Activated CD4-positive, alpha-beta T cell treated with anti-CD3 and anti-CD28 coated beads, Interleukin-2, amount 50 U/mL, for 1 hour (primary cell): ENCODE measurements around the gene FOXP1.

Experiments
- DNase-seq: peaks from one replicate; pipeline ENCODE4 v3.0.0-alpha.2; 2020

Gene FOXP1

DNA sequence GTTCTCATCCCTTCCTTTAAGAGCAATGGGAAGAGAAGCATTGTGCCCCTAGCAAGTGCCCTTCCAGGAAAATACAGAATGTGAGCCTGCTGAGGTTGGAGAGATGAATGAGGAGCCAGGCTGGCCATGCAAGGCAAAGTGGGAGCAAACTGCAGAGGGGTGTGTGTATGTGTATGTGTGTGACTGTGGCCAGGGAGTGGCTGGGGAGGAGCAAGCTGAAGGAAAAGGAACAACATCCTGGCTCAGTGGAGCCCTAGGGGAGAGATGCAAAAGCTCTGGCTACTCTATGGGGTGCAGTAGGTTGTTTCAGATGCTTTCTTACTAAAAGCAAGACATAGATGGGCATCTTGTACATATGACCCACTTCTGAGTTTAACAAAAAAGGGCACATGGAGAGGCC lies 20.6 kb downstream of the FOXP1 start:
- DNase-seq, result no peak

- DNase-seq, result no peak
Measured at GRCh38 chr3:71560665-71561064, 22.9 kb downstream of the FOXP1 start.

DNA sequence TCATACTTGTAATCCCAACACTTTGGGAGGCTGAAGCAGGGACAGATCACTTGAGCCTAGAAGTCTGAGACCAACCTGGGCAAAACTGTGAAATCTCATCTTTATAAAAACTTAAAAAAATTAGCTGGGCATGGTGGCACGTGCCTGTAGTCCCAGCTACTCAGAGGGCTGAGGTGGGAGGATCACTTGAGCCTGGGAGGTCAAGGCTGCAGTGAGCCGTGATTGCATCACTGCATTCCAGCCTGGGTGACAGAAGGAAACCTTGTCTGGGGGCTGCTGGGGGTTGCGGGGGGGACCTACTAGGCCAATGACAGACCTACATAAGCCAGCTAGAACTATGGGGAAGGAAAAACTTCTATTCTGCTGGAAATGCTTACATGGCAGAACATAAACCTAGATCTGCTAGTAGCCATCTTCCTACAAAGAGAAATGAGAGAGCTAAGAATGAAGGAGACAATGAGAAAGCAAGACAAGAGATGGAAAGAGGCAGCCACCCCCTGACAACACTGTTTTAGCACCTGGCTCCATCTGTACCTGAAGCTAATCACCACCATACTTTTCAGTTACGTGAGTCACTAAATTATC lies 23.9 kb downstream of the FOXP1 start:
- no peak for DNase-seq

DNA sequence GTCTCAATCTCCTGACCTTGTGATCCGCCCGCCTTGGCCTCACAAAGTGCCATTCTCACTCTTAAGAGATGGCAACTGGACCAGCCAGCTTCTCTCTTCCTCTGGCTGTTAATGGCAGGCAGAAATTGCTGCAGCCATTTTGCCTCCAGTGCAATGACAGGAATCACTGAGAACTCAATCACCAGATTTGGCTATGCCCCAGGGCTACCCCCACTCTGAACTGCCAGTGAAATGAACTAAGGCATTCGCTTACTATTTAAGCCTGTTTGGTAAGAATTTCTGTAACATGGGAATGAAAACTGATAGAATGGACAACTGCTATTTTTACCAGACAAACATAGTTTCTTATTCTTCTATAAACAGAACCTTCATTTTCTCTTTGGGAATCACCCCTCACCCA lies 24.5 kb downstream of the FOXP1 start:
- no peak for DNase-seq

- no peak for DNase-seq
Measured at GRCh38 chr3:71554649-71555048, 28.9 kb downstream of the FOXP1 start.

DNA sequence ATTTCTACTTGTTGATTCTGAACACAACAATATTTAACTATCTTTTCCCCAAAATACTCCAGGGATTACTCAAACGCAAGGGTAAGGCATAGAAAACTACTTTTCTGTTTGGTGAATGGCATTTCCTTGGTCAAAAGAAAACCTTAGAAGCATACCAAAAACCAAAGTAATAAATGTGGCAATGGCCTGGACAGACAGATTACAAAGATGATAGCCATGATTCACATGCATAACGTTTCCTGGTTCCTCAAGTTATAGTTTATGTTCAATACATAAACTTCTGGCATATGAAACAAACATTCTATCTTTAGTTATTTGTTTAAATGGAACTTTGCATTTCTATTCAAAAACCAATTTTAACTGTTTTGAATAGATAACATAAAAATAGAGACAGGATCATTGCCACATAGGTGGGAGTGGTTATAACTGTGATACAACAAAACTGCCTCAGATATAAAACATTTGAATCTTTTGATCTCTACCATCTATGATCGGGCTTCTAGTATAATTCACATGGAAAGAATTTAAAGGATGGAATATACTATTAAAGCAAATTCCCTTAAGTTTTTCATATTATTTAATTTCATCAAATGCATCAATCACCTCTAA lies 32.1 kb downstream of the FOXP1 start:
- no peak for DNase-seq

- no peak for DNase-seq
Measured at GRCh38 chr3:71549951-71550350, 33.6 kb downstream of the FOXP1 start.

DNA sequence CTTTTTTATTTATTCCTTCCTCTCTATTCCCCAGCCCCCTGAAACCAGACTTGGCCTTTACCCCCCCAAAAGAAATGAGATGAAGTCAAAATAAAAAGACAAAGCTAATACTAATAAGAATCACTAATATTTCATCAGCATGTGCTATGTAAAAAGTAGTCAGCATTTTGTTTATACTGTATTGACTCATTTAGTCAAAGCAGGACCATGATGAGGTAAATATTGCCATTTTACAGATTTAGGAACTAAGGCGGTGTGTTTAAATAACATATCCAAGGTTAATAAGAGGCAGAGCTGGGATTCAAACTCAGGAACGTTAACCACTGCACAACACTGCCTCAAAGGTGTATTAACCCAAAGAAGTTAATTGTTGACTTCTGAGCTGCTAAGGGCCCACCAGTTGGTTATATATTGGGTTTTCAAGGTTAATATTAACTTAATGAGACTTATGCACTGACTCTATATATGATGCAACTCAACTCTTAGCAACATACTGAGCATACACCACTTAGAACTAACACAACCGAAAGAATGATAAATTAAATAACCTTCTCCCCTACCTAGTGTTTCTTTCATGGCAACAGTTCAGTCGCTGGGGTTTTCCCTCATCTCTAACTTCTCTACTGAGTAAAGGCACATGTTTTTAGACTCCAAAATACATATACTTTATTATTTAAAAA lies 34.7 kb downstream of the FOXP1 start:
- no peak for DNase-seq

GRCh38 chr3:71547249-71548198 lies 36.0 kb downstream of the FOXP1 start:
- no peak for DNase-seq

- no peak for DNase-seq
Measured at GRCh38 chr3:71546821-71547220, 36.7 kb downstream of the FOXP1 start.

DNA sequence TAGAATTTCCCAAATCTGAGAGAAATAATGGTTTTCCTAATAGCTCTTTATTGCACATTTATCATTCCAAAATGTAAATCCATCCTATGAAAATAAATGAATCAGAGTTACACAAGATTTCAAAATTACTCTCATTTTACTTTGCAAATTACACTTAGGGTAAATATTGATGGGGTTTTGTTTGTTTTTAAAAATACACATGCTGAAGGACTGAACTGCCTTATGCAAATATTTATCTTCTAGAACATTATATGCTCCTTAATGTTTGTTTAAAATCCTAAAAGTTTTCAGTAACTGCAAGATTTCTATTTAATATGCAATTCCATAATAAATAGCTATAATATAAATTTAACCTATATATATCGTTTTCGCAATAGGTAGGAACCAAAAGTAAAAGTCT lies 38.2 kb downstream of the FOXP1 start:
- no peak for DNase-seq

DNA sequence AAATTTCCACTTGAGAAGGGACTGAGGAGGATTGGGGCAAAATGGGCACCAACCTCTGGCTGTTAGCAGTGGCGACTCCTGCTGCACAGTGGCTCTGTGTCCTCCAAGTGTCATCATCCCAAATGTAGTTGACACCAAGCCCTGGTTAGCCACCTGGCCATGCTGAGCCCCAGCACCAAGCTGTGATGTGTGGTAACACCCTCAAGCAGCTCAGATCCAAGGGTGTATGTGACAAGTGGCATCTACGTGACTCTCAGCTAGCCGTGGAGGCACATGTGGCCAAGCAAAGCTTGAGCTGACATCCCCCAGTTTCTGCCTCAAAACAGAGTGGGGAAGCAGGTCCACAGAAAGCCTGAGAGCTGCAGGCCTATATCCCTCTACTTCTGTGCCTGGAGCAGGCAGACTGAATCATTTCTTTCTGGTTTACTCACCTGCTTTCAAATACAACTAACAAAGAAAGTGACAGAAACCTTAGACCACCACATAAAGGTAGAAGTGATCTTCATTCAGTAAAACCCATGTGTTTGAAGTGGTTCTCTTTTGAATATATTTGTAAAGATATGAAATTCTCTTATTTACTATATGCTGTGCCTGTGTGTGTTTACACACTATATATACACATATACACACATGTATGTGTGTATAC lies 40.0 kb downstream of the FOXP1 start:
- no peak for DNase-seq

GRCh38 chr3:71542521-71543370 lies 40.8 kb downstream of the FOXP1 start:
- no peak for DNase-seq

DNA sequence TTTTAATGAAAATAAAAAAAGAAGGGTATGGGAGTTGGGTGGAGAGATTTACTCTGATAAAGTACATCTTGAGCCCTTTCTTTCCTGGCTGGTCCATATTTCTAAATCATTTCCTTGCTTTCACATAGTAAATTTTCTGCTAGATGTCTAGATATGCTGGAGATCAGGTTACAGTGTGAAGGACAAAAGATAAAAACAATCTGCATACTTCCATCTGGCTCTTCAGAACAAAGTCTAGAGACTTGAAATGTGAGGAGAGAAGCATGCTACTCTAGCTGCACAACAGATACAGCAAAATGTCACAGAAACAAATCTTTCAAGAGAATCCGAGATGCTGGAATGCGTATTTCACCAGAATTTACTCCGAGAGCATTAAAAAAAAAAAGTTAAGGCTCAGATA lies 42.2 kb downstream of the FOXP1 start:
- no peak for DNase-seq

DNA sequence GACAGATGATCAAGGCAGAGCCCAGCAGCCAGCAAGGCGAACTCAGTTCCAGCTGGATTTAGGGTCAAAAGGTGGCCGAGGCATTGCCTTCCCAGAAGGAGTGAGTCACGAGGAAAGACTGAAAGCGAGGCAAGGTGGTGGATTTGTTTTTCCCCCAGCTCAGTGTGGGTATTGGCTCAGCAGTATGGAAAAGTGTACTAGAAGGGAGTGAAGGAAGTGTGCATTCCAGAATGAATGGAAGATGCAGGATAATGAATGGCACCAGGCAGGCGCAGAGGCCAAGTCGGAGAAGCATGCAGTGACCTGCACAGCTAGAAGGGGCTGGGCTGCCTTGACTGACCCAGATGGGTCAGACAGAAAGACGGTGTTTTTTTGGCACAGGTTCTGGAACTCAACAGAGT lies 46.3 kb downstream of the FOXP1 start:
- no peak for DNase-seq

GRCh38 chr3:71536376-71536965 lies 47.1 kb downstream of the FOXP1 start:
- no peak for DNase-seq

GRCh38 chr3:71533588-71533987 lies 49.9 kb downstream of the FOXP1 start:
- no peak for DNase-seq

GRCh38 chr3:71532639-71533395 lies 50.7 kb downstream of the FOXP1 start:
- no peak for DNase-seq

GRCh38 chr3:71530903-71531530 lies 52.5 kb downstream of the FOXP1 start:
- DNase-seq, result no peak

DNA sequence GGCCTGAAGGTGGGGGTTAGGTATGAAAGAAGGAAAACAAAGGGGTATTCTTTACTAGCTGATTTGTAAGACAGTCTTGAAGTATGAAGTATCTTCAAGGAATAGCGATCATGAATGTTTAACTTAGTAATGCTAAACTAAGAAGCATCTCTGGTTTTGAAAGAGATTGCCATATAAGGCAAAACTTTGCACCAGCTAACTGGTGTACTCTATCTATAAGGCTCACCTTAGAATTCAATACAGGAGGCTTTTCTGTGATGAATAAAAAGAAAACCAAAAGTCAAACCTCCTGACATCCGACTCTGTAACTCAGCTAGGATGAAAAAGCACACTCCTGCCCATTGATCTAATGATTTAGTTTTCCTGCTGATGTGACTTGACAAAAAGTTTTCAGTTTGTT lies 54.7 kb downstream of the FOXP1 start:
- DNase-seq, result no peak
